SH-SY5Y (cell line): ENCODE data around the gene DHCR7.

Source experiments
- GATA2 ChIP-seq: IDR thresholded peaks from 2 replicates; pipeline ENCODE4 v1.6.1; 2011; ENCODE audit warnings: mild to moderate bottlenecking, low read depth, low read length
- GATA3 ChIP-seq: IDR thresholded peaks from 2 replicates; pipeline ENCODE4 v1.6.1; 2011; ENCODE audit warnings: low read depth, mild to moderate bottlenecking, low read length, moderate library complexity

- TF ChIP-seq GATA2 (no peak), GATA3 (no peak)
Observed at GRCh38 chr11:71453918-71454304, 5.7 kb upstream of the DHCR7 start.
